Thoracic aorta (tissue), 2 donors: Measurements from ENCODE around the gene LHPP. TPM values are rescaled to one million over a fixed set of nuclear protein-coding genes. Genes with fewer than 3 reads are reported as not detected.

Experiments used
- ATAC-seq: fragments of 150-250 bp; one replicate; pipeline ENCODE4 v1.8.0; 2017; ENCODE audit warnings: low read depth; ENCODE audit not compliant: insufficient number of reproducible peaks, low FRiP score
- DNase-seq: peaks from one replicate; pipeline ENCODE4 v3.0.0-alpha.2; 2020; ENCODE audit warnings: low spot score
- H3K27ac ChIP-seq, 2 donors: fragments of 200-600 bp; sonication (generic); 1 replicate in 1 of 2; 2 replicates in 1 of 2; pipeline ENCODE4 v1.5.1; 2016; ENCODE audit warnings: mild to moderate bottlenecking in 2 of 2, moderate library complexity in 2 of 2
- H3K27me3 ChIP-seq: fragments of 200-600 bp; sonication (generic); replicated peaks from 2 replicates; pipeline ENCODE4 v1.6.0; 2016; ENCODE audit warnings: mild to moderate bottlenecking; ENCODE audit not compliant: insufficient read depth
- H3K36me3 ChIP-seq: fragments of 200-600 bp; sonication (generic); one replicate; pipeline ENCODE4 v1.5.1; 2016
- H3K4me1 ChIP-seq, 2 donors: fragments of 200-600 bp; sonication (generic); 1 replicate in 1 of 2; 2 replicates in 1 of 2; pipeline versions ENCODE4 v1.5.1 to v1.6.0; 2016; ENCODE audit warnings: low read depth in 2 of 2, mild to moderate bottlenecking in 1 of 2; ENCODE audit not compliant: control insufficient read depth in 1 of 2
- H3K4me3 ChIP-seq: fragments of 200-600 bp; sonication (generic); 2 replicates; pipeline ENCODE4 v1.5.1; 2016; ENCODE audit warnings: mild to moderate bottlenecking
- H3K9me3 ChIP-seq: fragments of 200-600 bp; sonication (generic); 2 replicates; pipeline ENCODE4 v1.5.1; 2016
- CTCF ChIP-seq: fragments of 200-600 bp; sonication (generic); IDR thresholded peaks from one replicate; pipeline ENCODE4 v1.5.1; 2019; ENCODE audit warnings: antibody characterized with exemption
- total RNA-seq, 2 donors: library from RNA; depleted of rRNA; stranded (reverse); fragments of >200 nt; gene quantifications; one replicate each; pipeline versions ENCODE4 v1.1.0 to v1.2.3, GENCODE V29; 2016

LHPP gene
- total RNA-seq, 2 donors from 2014 or later, result 7.2 to 24.1 TPM

- DNase-seq, result no peak
- H3K27ac ChIP-seq, result no peak overlapping the region
- H3K27me3 ChIP-seq, result no peaks in the 10 kb centered on the region
- no peak for TF ChIP-seq CTCF
- ATAC-seq, result no peak
- no peaks in the 10 kb centered on the region for H3K36me3 ChIP-seq
- peaks cover 0 to 19% of the 10 kb centered on the region in 2 donors for H3K4me1 ChIP-seq
- no peaks in the 10 kb centered on the region for H3K9me3 ChIP-seq
- no peak overlapping the region for H3K4me3 ChIP-seq
Observed at GRCh38 chr10:124661660-124662180, 200.1 kb downstream of the LHPP start.

DNA sequence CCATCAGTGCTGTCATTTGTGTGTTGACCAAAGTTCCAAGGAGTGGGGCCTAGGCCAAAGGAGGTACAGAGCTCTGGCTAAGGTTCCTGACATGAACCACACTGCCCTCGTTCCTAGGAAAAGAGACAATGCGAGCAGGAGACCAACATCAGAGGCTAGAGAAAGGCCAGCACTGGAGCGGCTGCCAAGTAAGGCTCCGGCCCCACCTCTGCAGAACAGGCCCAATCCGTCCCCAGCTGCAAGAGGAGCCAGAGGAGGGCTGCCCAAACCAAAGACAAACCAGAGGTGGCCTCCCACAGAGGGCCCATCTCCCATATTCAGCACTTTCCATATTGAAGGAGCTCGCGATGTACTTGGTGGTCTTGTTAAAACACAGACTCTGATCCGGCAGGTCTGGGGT lies 201.6 kb downstream of the LHPP start:
- H3K36me3 ChIP-seq, result no peaks in the 10 kb centered on the region
- H3K4me1 ChIP-seq, result peaks cover 0 to 15% of the 10 kb centered on the region in 2 donors
- no peak for TF ChIP-seq CTCF
- no peak overlapping the region for H3K27ac ChIP-seq
- H3K27me3 ChIP-seq, result no peaks in the 10 kb centered on the region
- DNase-seq (no peak), ATAC-seq (no peak)
- no peak overlapping the region for H3K4me3 ChIP-seq
- H3K9me3 ChIP-seq, result no peaks in the 10 kb centered on the region

Other genes with a start within 250 kb of the LHPP start
- gene OAT, start 42.9 kb upstream of the LHPP start, total RNA-seq, result 10 to 100 TPM; 74.5 to 83.7 TPM
- not detected for gene NKX1-2, start 11.8 kb upstream of the LHPP start, total RNA-seq